Ishikawa (cell line): ENCODE data around the gene SPINK9.

Experiments
- CEBPB ChIP-seq: IDR thresholded peaks from 2 replicates; pipeline ENCODE4 v1.6.1; 2012
- CREB1 ChIP-seq: IDR thresholded peaks from 2 replicates; pipeline ENCODE4 v1.6.1; 2012; ENCODE audit warnings: low read depth
- EP300 ChIP-seq: IDR thresholded peaks from 2 replicates; pipeline ENCODE4 v1.6.1; 2012; ENCODE audit warnings: borderline replicate concordance
- FOXM1 ChIP-seq: IDR thresholded peaks from 2 replicates; pipeline ENCODE4 v1.6.1; 2012; ENCODE audit warnings: low read depth, borderline replicate concordance
- NFIC ChIP-seq: IDR thresholded peaks from 2 replicates; pipeline ENCODE4 v1.6.1; 2012
- RAD21 ChIP-seq: IDR thresholded peaks from 2 replicates; pipeline ENCODE4 v1.6.1; 2012; ENCODE audit warnings: low read depth
- TAF1 ChIP-seq: IDR thresholded peaks from 2 replicates; pipeline ENCODE4 v1.6.1; 2012; ENCODE audit warnings: low read depth, mild to moderate bottlenecking
- TCF12 ChIP-seq: IDR thresholded peaks from 2 replicates; pipeline ENCODE4 v1.6.1; 2012; ENCODE audit warnings: low read depth
- TEAD4 ChIP-seq: IDR thresholded peaks from 2 replicates; pipeline ENCODE4 v1.6.1; 2012
- YY1 ChIP-seq: IDR thresholded peaks from 2 replicates; pipeline ENCODE4 v1.6.1; 2012; ENCODE audit warnings: low read depth
- ZBTB7A ChIP-seq: IDR thresholded peaks from 2 replicates; pipeline ENCODE4 v1.6.1; 2012; ENCODE audit warnings: low read depth
- TF ChIP-seq, protein P1 (sequence below): IDR thresholded peaks from 2 replicates; pipeline ENCODE4 v1.6.1; 2012; ENCODE audit warnings: low read depth, mild to moderate bottlenecking
- TF ChIP-seq, protein P2 (sequence below): IDR thresholded peaks from 2 replicates; pipeline ENCODE4 v1.6.1; 2012
- TF ChIP-seq, protein P3 (sequence below): IDR thresholded peaks from 2 replicates; pipeline ENCODE4 v1.6.1; 2012

Gene SPINK9

DNA sequence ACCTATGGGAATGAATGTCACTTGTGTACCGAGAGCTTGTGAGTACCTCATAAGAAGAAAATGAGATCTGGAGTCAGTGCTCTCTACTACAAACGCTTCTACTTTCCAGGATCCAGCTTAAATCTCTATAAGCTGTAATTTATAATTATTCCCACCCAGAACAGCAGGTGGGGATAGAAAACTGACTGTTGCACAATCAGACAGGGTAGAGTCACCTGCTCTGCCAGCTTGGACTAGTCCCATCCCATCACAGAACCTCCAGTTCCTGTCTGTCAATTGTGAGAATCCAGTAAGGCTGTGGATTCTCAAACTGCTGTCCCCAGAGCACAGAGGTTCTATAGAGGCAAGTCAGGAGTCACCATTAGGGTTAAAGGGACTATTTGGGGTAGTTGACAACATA is 21.2 kb upstream of the SPINK9 start:
- no peak for TF ChIP-seq NFIC
- no peak for TF ChIP-seq RAD21
- TF ChIP-seq, protein P1, sequence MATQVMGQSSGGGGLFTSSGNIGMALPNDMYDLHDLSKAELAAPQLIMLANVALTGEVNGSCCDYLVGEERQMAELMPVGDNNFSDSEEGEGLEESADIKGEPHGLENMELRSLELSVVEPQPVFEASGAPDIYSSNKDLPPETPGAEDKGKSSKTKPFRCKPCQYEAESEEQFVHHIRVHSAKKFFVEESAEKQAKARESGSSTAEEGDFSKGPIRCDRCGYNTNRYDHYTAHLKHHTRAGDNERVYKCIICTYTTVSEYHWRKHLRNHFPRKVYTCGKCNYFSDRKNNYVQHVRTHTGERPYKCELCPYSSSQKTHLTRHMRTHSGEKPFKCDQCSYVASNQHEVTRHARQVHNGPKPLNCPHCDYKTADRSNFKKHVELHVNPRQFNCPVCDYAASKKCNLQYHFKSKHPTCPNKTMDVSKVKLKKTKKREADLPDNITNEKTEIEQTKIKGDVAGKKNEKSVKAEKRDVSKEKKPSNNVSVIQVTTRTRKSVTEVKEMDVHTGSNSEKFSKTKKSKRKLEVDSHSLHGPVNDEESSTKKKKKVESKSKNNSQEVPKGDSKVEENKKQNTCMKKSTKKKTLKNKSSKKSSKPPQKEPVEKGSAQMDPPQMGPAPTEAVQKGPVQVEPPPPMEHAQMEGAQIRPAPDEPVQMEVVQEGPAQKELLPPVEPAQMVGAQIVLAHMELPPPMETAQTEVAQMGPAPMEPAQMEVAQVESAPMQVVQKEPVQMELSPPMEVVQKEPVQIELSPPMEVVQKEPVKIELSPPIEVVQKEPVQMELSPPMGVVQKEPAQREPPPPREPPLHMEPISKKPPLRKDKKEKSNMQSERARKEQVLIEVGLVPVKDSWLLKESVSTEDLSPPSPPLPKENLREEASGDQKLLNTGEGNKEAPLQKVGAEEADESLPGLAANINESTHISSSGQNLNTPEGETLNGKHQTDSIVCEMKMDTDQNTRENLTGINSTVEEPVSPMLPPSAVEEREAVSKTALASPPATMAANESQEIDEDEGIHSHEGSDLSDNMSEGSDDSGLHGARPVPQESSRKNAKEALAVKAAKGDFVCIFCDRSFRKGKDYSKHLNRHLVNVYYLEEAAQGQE, result no peak

DNA sequence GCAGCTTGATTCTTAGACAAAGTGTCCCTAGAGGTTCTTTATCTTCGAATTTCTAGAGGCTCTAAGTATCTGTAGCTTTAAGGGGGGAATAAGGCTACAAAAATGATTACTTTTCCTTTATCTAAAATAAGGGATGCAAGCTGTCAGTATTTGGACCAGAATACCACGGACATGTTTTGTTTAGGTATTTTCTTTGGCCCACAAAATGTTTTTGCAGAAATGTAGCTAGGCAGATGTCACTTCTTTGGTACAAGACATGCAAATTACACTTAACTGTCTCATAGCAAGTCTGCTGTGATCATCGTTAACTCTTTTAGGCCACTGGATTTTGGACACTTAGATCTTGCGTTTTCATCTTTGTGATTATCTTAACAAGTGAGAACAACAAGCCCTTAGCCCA is 20.6 kb upstream of the SPINK9 start:
- TF ChIP-seq YY1, result no peak

DNA sequence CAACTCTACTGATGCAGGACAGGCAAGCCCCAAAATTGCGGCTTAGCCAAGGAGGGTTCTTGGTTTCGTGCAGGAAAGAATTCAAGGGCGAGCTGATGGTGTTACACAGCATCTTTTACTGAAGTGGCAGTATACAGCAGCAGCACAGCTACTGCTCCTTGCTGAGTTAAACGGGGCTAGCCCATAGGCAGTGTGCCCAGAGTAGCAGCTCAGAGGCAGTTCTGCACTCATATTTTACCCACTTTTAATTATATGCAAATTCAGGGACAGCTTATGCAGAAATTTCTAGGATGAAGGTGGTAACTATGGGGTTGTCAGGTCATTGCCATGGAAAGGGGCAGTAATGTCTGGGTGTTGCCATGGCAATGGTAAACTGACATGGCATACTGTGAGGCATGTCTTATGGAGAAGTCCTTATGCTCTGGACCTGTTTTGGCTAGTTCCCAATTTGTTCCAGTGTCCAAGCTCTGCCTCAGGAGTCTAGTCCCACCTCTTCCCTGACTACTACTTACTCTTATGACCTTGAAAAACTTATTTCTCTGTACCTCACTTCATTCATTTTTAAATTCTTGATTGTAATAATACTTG is 2.0 kb upstream of the SPINK9 start:
- TF ChIP-seq, protein P2, sequence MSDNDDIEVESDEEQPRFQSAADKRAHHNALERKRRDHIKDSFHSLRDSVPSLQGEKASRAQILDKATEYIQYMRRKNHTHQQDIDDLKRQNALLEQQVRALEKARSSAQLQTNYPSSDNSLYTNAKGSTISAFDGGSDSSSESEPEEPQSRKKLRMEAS, result no peak
- TF ChIP-seq NFIC, result no peak
- no peak for TF ChIP-seq TEAD4
- TF ChIP-seq YY1, result no peak
- TF ChIP-seq, protein P1, result no peak
- TF ChIP-seq, protein P3, sequence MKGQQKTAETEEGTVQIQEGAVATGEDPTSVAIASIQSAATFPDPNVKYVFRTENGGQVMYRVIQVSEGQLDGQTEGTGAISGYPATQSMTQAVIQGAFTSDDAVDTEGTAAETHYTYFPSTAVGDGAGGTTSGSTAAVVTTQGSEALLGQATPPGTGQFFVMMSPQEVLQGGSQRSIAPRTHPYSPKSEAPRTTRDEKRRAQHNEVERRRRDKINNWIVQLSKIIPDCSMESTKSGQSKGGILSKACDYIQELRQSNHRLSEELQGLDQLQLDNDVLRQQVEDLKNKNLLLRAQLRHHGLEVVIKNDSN, result no peak
- TF ChIP-seq TAF1, result no peak
- no peak for TF ChIP-seq TCF12
- no peak for TF ChIP-seq CREB1
- no peak for TF ChIP-seq EP300
- no peak for TF ChIP-seq FOXM1
- no peak for TF ChIP-seq ZBTB7A
- TF ChIP-seq CEBPB, result no peak

DNA sequence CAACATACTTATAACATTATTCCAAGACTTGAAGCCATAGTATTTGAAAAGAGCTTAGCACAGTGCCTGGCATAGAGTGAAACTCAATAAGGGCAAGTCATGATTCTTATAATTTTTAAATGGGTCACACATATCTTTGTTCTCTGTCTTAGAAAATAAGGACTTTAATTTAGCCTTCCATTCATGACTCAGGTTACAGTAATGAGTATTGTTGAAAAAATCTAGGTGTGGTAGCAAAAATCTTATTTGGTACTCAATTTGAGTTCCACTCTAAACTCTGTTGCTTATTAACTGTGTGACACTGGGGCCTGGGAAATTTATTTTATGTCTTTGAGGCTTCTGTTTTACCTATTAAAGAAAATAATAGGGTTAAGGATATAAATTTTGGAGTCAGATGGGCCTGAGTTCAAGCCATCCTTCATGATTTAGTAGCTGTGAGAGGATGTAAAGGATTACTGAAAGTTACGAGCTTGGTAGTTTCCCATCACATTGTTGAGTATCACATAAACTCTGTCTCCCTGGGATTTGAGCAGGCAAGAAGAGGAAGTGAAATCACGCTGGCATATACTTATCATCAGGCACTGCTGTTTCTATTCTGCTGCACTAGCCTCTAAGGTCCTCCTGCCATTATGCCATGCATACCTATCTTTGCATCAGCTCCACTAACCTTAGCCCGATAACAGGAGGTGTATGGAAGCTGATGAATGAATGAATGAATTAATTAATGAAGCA is 1.5 kb downstream of the SPINK9 start:
- TF ChIP-seq TCF12, result no peak
- TF ChIP-seq TAF1, result no peak
- TF ChIP-seq, protein P2, result no peak
- no peak for TF ChIP-seq CEBPB

DNA sequence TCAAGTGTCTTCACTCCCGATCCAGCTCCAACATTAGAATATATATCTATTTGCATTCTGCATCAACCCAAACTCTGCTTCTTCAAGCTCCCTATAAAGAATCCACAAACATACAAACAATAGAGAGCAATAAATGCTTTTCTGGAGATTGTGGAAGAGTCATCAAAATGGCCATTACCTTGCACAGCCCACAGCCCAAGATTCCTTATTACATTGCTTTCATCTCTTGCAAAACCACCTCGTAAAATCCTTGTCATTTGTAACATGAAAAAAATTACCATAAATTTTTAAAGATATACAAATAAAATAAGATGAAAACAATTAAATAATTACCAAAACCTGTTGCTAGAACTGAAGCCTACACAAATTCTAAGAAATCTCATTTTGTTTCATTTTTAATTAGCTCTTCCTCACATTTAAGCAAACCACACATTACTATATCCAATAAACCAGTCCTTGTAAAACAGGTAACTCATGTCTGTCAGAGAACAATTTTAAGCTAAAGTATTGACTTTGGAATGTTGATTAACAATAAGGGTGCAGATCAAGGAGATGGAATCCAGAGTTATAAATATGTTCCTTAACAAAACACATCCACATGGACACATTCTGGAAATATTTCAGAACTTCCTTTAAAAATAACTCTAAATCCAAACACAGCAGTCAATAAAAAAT is 7.1 kb downstream of the SPINK9 start:
- no peak for TF ChIP-seq NFIC
- TF ChIP-seq TCF12, result no peak
- no peak for TF ChIP-seq CEBPB
- TF ChIP-seq, protein P3, result no peak
- TF ChIP-seq, protein P2, result no peak
- TF ChIP-seq, protein P1, result no peak
- no peak for TF ChIP-seq CREB1
- no peak for TF ChIP-seq EP300
- TF ChIP-seq TAF1, result no peak
- TF ChIP-seq RAD21, result no peak
- TF ChIP-seq YY1, result no peak
- no peak for TF ChIP-seq TEAD4
- no peak for TF ChIP-seq ZBTB7A
